Endothelial cell of umbilical vein (primary cell): ENCODE data around the gene LRRC46.

Source experiments
- CTCF ChIP-seq, 2 donors: IDR thresholded peaks; 1 replicate in 1 of 2; 2 replicates in 1 of 2; pipeline ENCODE4 v1.5.1; 2011; ENCODE audit warnings: low read length in 2 of 2, mild to moderate bottlenecking in 2 of 2, moderate library complexity in 2 of 2, control low read depth in 1 of 2, inconsistent platforms in 1 of 2, low read depth in 1 of 2; ENCODE audit not compliant: insufficient read depth in 1 of 2; ENCODE audit errors: extremely low read depth in 1 of 2
- POLR2A ChIP-seq: IDR thresholded peaks from 2 replicates; pipeline ENCODE4 v1.6.1; 2012; ENCODE audit warnings: low read depth, mild to moderate bottlenecking, control low read depth, low read length

DNA sequence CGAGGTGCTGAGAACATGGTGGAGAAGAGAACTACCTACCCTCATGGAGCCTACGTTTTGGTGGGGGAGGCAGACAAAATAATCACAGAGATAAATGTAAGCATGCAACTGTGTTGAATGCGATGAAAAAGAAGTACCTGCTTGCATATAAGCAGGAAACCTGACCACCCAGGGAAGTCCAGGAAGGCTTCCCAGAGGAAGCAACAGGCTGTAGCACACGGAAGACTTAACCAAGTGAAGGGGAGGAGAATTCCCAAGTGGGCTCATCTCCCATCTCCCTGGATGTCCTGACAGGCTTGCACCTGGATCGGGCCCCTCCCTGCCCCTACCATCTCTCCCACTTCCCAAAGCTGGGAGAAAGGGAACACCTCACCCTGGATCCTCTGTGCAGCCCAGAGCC is 7.6 kb downstream of the LRRC46 start:
- TF ChIP-seq POLR2A (no peak), CTCF (IDR thresholded peaks at IDR 0.05; ENCODE audit: extremely low read depth in 1 of 2, insufficient read depth in 1 of 2, low read depth in 1 of 2, low read length in 2 of 2) (no peak)
